Effector CD8-positive, alpha-beta T cell (primary cell): ENCODE results near the gene AREL1.

Experiments
- DNase-seq: peaks from one replicate; lab custom pipeline; 2025; lab: John Stamatoyannopoulos, UW

The AREL1 gene

GRCh38 chr14:74611650-74612349, 101.1 kb downstream of the AREL1 start, which contains the start of gene LTBP2:
Gene LTBP2 (minus strand): TSS chr14:74612237. CDS start chr14:74611944, 293 bp downstream.
- DNase-seq = no peak
